GM21576 (cell line): ENCODE measurements around the gene SPATA21.

Experiments
- ATAC-seq: cut with Tn5 transposase; IDR thresholded peaks from one replicate; pipeline ENCODE4 v1.9.1; 2021; ENCODE audit warnings: mild to moderate bottlenecking, moderate library complexity; ENCODE audit not compliant: unreplicated experiment

SPATA21 gene

GRCh38 chr1:16422041-16422440, 15.2 kb downstream of the SPATA21 start:
- ATAC-seq = no peak

DNA sequence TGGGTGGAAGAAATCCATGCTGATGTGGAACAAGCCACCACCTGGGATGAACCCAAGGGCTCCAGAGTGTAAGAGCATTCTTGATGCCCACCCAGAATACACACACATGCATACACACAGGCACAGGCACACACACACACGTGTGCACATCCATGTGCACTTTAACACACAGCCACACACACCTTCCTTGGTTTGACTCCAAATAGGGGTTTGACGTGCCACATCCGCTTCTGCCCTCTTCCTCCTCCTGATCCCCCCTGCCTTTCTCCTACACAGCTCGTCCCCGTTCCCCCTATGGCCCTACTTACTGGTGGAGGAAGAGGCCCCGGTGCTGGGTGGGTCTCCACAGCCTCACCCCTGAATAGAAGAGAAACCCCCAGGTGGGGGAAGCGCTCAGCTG, 16.0 kb downstream of the SPATA21 start:
- no peak for ATAC-seq

DNA sequence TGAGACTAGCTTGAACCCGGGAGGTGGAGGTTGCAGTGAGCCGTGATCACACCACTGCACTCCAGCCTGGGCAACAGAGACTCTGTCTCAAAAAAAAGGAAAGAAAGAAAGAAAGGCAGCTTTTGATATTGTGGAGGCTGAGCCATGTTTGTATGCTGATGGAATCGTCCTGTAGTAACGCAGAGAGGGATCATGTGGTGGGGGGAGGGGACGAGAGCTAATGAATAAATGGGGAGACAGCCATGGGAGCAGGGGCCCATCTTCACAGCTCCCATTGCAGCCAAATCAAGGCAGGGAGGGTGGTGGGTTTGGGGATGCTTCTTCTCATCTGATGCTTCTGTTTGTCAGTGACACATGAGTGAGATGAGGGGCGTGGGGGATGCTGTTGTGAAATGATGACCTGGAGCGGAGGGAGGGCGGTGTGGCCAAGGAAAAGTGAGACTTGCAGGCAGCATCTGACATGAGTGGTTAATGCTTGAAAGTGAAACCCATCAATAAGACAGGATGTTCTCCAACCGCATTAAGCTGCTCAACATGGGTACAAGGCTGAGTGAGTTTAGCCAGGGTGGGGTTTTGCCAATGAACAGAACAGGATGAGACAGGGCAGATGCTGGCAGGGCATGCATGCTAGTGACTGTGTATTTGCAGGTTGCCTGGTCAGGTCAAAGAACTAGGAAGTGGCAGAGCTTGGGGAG, 16.7 kb downstream of the SPATA21 start:
- ATAC-seq = peak; percentile 87

- ATAC-seq = no peak
These were observed 18.3 kb downstream of the SPATA21 start for GRCh38 chr1:16418823-16419425.

DNA sequence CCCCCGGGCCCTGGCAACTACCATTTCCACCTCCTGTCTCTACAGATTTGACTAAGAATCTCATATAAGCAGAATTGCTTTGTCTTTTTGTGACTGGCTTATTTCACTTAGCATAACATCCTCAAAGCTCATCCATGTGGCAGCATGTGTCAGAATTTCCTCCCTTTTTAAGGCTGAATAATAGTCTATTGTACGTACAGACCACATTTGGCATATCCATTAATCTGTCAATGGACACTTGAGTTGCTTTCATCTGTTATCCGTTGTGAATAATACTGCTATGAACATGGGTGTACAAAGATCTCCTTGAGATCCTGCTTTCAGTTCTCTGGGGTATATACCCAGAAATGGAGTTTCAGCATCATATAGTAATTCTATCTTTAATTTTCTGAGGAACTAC, 24.0 kb downstream of the SPATA21 start:
- ATAC-seq = no peak

DNA sequence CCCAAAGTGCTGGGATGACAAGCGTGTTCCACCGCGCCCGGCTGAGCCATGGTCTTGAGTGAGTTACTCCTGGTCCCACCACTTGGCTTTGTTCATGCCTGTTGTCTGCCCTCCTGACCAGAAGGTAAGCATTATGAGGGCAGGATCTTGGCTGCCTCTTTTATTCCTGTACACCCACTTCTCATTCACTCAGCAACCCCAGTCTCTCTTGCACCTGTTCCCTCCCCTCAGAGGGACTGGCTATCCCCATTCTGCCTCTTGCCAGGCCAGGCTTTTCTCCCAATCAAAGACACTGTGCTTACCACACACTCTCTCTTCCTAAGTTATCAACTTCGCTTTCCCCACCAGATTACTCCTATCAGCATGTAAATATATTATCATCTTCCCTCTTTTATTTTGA, 26.4 kb downstream of the SPATA21 start:
- ATAC-seq = no peak

DNA sequence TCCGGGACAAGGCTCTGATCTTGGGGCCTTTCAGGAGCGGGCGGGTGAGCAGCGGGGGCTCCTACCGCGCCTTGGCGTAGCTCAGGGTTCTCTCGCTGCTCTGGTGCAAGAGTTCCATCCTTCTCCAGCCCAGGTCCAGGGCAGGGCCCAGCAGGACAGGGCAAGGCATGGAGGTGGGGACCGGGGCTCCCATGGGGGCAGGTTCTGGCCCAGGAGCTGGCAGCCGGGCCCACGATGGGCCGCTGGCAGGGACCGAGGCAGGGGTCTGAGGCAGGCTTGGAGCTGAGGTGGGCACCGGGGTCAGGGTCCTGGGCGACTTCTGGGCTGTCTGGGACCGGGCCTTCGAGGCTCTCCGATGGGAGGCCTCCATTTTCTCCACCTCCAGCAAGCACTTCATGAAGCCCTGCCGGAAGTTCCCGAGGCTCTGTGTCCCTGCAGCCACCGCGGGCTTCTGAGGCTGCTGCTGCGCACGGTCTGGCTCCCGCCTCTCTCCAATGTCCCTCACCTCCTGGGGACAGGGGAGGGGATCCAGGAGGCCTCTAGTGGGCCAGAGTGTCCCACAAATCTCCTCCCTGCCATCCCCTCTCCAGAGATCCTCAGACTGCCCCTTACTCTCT, 27.6 kb downstream of the SPATA21 start:
- no peak for ATAC-seq

- no peak for ATAC-seq
These were observed 30.4 kb downstream of the SPATA21 start for GRCh38 chr1:16406868-16407267.

- ATAC-seq = no peak
These were observed 31.8 kb downstream of the SPATA21 start for GRCh38 chr1:16405441-16405840.

DNA sequence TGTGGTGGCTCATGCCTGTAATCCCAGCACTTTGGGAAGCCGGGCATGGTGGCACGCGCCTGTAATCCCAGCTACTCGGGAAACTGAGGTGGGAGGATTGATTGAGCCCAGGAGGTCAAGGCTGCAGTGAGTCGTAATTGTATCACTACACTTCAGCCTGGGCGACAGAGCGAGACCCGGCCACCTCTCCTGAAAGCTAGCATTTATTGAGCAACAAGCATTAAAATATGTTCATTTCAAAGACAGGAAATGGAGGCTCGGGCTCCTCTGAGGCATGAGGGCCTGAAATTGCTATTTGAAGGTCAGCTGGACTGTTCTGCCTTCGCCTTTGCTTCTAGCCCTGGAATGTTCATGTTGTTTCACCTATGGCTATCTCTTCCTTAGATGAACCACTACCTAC, 34.5 kb downstream of the SPATA21 start:
- no peak for ATAC-seq

GRCh38 chr1:16398371-16398953, 38.8 kb downstream of the SPATA21 start:
- ATAC-seq = no peak

DNA sequence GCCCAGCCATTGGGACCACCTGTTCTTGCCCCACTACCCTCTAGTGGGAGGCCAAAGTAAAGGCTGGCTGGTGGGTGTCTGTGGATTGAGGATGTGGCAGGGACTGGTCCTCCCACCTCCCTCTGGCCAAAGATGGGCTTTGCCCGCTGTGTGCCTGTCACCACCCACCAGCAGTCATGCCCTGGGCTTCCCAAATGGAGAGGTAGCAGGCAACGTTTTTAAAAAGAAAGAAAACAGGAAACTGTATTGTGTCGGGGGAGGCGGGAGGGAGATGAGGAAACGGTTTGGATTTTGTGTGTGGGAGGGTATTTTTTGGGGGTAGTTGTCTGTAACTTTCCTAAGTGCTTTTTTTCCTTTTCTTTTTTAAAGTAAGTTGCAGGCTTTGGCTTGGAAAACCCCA, 40.1 kb downstream of the SPATA21 start:
- no peak for ATAC-seq

DNA sequence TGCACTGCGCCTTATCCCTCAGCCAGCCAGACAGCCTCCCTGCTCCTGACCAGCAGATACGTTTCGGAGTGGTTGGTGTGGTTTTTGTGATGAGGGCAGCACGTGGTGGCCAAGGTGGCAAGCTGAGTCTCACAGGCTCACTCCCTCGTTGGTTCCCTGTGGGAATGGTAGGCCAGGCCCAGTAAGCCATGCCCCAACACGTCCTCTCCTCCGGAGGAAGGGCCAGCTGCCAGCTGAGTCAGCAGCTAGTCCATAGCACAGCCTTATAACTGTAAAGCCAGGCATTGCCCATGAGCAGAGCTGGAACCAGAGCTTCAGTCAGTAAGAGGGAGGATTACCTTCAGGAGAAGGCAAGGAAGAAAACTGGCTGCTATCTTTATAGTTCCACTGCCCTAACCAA, 40.6 kb downstream of the SPATA21 start:
- ATAC-seq = no peak

DNA sequence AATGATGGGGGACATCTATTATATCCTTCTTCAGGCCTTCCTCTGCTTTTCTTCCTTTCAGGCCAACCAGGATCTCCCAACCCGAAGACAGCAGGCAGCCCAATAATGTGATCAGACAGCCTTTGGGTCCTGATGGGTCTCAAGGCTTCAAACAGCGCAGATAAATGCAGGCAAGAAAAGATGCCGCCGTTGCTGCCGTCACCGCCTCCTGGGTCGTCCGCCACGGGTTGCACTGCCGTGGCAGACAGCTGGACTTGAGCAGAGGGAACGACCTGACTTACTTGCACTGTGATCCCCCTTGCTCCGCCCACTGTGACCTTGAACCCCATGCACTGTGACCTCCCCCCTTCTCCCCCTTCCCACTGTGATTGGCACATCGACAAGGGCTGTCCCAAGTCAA, 42.2 kb downstream of the SPATA21 start:
- ATAC-seq = no peak

- no peak for ATAC-seq
These were observed 43.4 kb downstream of the SPATA21 start for GRCh38 chr1:16393570-16394521.

DNA sequence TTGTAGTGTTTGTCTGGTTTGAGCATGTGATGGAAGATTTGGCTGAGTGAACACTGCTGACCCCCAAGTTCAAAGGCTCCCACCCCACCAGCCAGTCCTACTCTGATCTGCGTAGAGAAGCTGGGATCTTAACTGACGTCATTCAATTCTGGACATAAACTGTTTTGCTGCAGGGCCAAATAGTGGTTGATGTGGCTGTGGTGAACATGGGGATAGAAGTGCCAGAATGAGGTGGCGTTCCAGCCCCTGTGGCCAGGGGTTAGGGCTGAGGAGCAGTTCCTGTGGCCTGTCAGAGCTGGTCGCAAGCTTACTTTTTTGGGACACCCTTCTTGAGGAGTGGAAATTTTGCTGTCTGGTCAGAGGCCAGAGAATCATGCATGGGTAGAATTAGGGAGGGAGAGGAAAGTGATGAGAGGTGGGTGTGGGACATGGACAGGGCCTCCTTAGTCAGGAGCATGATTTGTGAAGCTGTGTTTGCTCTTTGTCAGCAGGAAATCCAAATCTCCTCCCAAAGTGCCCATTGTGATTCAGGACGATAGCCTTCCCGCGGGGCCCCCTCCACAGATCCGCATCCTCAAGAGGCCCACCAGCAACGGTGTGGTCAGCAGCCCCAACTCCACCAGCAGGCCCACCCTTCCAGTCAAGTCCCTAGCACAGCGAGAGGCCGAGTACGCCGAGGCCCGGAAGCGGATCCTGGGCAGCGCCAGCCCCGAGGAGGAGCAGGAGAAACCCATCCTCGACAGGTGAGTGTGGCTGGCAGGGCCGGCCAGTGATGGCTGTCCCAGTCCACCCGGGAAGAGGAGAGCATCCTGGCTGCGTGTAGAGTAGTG, 44.3 kb downstream of the SPATA21 start:
- no peak for ATAC-seq

GRCh38 chr1:16391411-16391810, 45.8 kb downstream of the SPATA21 start:
- ATAC-seq = no peak

DNA sequence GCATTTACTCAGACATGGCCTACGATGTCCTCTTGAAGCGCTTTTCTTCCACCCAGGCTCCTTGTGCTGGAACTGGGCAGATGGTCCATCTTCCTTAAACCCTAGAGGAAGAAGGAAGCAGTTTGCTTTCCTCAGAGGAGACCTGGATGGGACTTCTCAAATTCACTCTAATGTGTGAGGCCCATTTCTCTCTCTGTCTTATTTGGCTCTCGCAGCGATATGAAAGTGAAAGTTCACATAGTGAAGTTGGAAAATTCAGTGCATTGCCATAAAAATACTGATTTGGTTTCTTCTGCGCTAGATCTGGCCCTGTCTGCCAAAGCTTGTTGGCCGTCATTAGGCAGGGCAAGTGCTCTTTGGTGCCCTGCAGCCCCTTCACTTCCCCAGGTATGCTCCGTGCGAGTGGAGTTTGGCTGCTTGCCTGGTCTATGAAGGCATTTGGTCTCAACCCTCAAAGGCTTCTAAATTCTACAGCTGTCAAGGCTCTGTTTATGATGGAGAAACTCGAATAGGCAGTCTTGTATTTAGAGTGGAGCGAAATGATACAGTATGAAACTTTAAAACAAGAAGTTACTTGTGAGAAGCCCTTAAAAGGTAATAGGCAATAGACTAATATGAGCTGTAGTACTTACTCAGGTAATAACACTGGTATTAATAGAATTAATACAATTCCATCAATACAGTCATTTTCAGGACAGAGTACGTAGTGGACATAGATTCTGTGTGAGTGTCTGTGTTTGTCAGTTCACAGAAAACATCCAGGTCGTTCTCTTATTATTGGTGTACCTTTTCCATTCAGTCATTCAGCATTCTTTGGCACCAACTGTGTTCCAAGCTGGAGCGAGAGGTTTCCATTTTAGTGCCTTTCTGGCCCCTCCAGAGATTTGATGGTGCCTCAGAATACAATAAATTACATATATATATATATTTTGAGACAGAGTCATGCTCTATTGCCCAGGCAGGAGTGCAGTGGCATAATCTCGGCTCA, 49.7 kb downstream of the SPATA21 start:
- no peak for ATAC-seq
